NOMO-1 (cell line): Measurements from ENCODE around the gene SLC15A4.
"Not testable (repeated sequence)": the region's sequence is repeated elsewhere in the genome, so short reads cannot be mapped to it uniquely, and the experiment has no call there.

Source experiments
- DNase-seq, 2 experiments: peaks; one replicate each; lab custom pipeline; 2025; ENCODE audit not compliant: unreplicated experiment in 2 of 2; lab: John Stamatoyannopoulos, UW

SLC15A4 gene

GRCh38 chr12:128815779-128816642 is 7.7 kb downstream of the SLC15A4 start:
- no peak for DNase-seq

- no peak for DNase-seq
Measured at GRCh38 chr12:128814411-128815261, 9.1 kb downstream of the SLC15A4 start.

- DNase-seq: no peak
Measured at GRCh38 chr12:128813883-128814282, 9.9 kb downstream of the SLC15A4 start.

- DNase-seq: no peak
Measured at GRCh38 chr12:128813392-128813791, 10.4 kb downstream of the SLC15A4 start.

DNA sequence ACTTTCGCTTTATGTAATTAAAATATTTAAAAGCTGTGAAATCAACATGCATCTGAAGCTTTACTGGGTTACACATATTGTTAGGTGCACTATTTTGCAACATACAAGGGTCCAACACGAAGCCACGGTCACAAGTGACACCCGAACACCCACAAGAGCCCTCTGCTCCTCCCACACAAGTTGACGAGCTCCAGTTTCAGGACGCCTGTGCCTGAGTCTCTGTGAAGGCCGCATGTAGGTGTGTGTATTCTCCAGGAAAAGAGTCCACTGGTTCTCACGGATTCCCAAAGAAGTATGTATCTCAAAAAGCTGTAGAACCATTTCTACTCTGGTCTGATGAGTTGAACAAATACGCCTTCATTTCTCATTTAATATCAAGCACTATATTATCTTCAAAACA is 12.0 kb downstream of the SLC15A4 start:
- DNase-seq: no peak

DNA sequence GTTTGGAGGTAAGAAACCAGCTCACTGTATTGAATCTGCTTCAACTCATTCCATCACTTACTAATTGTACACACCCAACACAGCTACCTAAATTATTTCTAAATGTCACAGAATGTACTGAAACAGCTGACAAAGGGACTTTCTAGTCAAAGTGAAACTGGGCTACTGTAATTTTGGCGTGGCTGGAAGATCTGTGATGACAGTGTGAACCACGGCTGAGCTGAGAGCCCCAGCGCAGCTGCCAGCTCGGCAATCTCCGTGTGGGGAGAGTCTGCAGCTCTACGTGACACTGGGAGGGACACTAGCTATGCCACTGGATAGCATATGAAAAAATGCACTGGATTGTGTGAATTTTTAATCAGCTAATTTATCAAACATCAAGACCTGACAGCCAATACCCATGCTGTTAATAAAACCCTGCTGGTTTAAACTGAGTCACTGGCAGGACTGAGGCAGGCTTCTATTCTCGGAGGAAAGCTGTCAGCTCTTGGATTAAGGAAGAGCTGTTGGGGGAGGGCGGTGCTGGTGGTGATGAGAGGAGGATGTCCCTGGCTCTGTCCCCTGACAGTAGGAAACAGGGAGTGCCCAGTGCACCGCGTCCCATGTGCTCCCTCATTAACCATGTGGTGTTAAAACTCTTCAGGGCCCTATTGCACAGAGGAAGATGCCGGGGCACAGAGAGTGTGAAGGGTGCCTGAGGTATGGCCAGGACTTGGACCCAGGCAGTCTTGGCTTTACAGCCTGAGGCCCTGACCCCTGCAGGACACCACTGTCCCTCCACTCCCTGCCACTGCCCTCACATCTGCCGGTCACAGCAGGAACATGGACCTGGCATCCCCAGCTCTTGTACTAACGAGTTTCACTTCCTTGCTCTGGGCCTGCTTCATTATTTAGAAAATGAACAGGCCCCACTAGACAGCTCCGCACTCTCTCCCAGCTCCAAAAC is 13.3 kb downstream of the SLC15A4 start:
- peak; percentile 18 to 67 for DNase-seq

DNA sequence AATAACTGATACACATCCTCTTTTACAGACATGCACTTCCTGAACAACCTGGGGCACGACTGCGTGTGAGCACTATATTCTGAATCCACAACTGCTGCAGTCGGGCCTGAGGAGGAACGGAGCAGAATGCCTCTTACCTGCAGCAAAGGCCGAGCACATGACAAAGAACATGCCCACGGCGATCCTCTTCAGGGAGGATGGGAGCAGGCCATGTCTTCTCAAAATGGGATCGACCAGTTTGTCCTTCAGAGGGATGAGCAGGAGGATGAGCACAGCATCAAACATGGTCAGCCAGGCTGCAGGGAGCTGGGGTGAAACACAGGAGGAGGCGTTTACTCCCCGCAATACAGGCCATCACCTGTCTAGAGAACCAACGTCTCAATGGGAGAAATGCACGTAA is 15.1 kb downstream of the SLC15A4 start:
- DNase-seq: no peak

- DNase-seq: peak; percentile 76 to 85
Measured at GRCh38 chr12:128807161-128807724, 16.5 kb downstream of the SLC15A4 start.

DNA sequence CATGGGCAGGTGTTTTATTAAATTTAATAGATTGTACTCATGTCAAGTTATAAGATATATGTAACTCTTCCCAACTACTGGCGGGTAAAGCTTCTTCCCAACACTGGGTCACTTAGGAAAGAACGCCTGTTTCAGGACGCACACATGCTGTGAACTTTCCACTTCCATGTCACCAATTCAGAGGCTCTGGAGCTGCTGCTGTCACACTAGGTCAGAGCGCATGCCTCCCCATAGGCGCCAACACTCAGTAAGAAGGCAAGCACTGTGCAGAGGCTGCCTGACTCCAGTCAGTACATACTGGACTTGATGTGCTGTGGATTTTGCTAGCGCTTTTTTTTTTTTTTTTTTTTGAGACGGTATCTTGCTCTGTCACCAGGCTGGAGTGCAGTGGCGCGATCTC is 17.2 kb downstream of the SLC15A4 start:
- no peak for DNase-seq

DNA sequence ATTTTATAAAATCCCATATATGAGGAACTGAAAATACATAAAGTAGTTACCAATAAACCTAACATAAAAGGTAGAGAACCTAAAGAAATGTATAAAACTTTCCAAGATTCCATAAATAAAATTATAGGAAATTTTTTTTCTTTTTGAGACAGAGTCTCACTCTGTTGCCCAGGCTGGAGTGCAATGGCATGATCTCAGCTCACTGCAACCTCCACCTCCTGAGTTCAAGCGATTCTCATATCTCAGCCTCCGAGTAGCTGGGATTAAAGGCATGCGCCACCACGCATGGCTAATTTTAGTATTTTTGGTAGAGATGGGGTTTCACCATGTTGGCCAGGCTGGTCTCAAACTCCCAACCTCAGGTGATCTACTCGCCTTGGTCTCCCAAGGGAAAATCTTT is 18.4 kb downstream of the SLC15A4 start:
- DNase-seq: not testable (repeated sequence)

- DNase-seq: no peak
Measured at GRCh38 chr12:128804762-128805161, 19.0 kb downstream of the SLC15A4 start.

DNA sequence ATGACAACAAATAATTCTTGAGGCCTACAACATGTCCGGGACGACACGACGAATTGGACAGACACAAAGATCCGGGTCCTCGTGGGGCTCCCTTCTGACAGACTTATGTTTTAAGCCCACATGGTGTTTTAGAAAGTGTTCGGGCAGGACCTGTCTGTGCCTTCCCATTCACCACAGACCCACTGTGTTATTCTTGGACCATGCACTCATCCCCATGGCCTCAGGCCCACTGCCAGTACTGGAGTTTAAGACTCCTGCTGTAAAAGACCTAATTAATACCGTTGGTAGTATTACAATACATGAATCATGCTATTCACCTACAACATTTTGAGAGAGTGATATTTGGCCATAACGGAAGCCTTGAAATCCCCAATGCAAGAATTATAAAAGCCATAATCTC is 20.0 kb downstream of the SLC15A4 start:
- no peak for DNase-seq

- DNase-seq: no peak
Measured at GRCh38 chr12:128802756-128803155, 21.0 kb downstream of the SLC15A4 start.

DNA sequence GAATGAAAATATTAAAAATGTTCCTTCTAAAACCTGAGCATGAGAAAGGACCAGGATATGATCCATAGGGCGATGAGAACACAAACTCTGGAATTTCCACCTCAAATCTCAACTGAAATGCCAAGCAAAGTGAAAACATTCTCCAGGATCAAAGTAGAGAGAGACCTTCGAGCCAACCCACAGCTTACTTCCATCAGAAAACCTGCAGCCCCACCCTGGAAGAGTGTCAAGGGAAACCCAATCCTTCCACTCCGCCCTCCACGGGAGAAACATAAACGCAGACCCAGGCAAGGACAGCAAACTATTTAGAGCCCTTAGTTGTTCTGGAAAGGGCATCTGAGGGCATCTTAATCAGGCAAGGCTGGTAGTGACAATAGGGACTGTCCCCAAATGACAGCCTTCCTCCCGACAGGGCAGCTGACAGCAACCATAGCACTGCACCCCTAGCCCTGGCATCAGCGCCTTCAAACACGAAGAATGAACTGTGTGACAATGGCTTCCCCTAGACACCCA is 21.8 kb downstream of the SLC15A4 start:
- DNase-seq: no peak

GRCh38 chr12:128800606-128801005 is 23.2 kb downstream of the SLC15A4 start:
- no peak for DNase-seq

DNA sequence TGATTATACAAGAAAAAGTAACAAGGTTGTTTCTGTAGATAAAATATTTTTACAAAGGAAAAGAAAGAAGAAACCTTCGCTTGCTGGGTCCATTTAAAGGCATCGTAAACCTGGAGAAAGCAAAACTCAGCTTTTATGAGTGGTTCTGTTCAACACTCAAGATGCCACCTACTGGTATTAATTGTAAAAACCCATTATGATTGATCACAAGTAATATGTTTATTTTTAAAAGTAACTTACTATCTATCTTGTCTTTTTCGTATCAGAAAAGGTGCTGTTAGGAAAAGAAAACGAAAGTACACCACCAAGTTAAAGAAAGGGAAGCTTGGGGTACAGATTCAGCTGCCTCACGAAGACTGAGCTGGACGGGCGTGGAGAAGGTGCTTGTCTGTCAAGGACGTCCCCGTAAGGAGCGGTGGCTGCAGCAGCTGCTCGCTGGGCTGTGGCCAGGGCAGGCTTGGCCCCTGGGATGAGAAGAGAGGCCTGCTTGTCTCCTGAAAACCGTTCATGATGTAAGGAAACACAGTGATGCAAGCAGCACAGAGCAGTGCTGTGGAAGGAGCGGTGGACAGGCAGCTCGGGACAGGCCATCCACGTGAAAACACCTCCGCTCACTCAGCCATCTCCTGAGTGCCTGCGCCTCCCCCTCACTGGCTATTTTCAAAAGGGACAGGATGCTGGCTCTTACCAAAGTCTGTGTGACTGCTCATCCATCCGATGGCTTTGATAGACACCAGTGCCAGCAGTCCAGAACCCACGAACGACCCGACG is 25.0 kb downstream of the SLC15A4 start:
- no peak for DNase-seq

DNA sequence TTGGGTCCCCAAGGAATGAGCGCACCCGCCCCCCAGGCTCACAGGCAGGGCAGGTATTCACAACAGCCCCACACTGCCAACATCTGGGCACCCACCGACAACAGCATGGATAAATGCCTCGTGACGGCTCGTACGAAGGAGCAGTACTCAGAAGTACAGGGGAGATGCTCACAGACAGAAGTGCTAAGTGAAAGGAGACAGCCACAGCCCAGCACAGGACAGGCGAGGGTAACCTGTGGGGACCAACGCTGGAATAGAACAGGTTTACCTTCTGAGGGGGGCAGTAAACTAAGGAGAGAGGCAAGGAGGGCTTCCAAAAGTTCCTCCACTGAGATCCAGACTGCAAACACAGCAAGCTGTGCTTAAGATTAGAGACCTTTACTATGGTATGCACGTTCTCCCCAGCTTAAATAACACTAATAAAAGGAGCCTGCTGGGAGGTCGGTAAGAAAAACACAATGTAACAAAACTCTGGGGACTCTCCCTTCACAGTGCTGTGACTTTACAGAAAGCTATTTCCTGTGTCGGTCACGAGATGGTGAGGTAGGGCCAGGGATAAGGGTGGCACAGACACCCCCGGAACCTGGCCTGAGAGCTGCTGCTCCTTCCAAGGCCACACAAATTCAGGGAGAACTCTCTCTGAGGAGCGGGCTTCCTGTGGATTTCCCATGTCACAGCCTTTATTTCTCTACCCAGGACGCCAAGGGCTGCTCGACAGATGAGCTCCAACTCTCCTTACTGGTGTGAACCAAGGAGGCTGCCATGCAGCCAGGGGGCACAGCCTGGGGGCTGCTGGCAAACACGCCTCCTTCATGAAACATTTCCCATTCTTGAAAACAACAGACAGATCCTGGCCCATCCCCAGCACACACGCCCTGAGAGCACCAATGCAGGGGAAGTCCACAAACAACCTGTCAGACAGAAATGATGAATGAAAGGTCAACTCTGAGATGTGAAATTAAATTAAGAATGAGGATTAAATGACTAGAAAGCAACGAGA is 26.3 kb downstream of the SLC15A4 start:
- DNase-seq: no peak

- no peak for DNase-seq
Measured at GRCh38 chr12:128796439-128797118, 27.2 kb downstream of the SLC15A4 start.
